K562 (cell line): ENCODE results near the gene ENPP7.

ENCODE experiments used
- CC2D1A ChIP-seq: fragments of 450-650 bp; IDR thresholded peaks from 2 replicates; pipeline ENCODE4 v1.6.1; 2017; ENCODE audit warnings: mild to moderate bottlenecking
- CHD2 ChIP-seq: IDR thresholded peaks from 2 replicates; pipeline ENCODE4 v1.6.1; 2011; ENCODE audit warnings: low read depth, low read length
- HES1 ChIP-seq: fragments of 450-650 bp; IDR thresholded peaks from 2 replicates; pipeline ENCODE4 v1.6.1; 2016; ENCODE audit warnings: low read depth, mild to moderate bottlenecking, moderate library complexity
- MTA3 ChIP-seq: fragments of 450-650 bp; formaldehyde crosslinking; IDR thresholded peaks from 2 replicates; pipeline ENCODE4 v1.6.1; 2017; ENCODE audit warnings: mild to moderate bottlenecking, borderline replicate concordance
- POLR2A ChIP-seq: fragments of 450-650 bp; conservative IDR thresholded peaks from 2 replicates; pipeline ENCODE4 v1.6.1; 2016
- POLR2AphosphoS5 ChIP-seq: IDR thresholded peaks from 2 replicates; pipeline ENCODE4 v1.6.1; 2011; ENCODE audit warnings: mild to moderate bottlenecking, low read depth, low read length, moderate library complexity; ENCODE audit not compliant: control insufficient read depth, insufficient read depth
- PPARD ChIP-seq: fragments of 250-450 bp; sonication (Bioruptor Pico); IDR thresholded peaks from 2 replicates; pipeline ENCODE4 v1.8.0; 2022; ENCODE audit warnings: inconsistent platforms, mild to moderate bottlenecking, moderate library complexity
- RCOR1 ChIP-seq, 2 experiments: IDR thresholded peaks; 2 replicates each; pipeline ENCODE4 v1.6.1; 2012; ENCODE audit warnings: low read depth in 2 of 2, low read length in 2 of 2, borderline replicate concordance in 1 of 2, improper control_type of control experiment in 1 of 2
- RREB1 ChIP-seq: fragments of 250-450 bp; sonication (Bioruptor Pico); IDR thresholded peaks from 2 replicates; pipeline ENCODE4 v1.4.0; 2020
- SP1 ChIP-seq: sonication (generic); formaldehyde crosslinking; IDR thresholded peaks from 2 replicates; pipeline ENCODE4 v1.8.1; 2022; ENCODE audit warnings: mild to moderate bottlenecking, missing genetic modification reagents
- ZBTB33 ChIP-seq: sonication (generic); formaldehyde crosslinking; IDR thresholded peaks from 2 replicates; pipeline ENCODE4 v1.8.1; 2023; ENCODE audit warnings: mild to moderate bottlenecking, missing genetic modification reagents
- ZNF449 ChIP-seq: fragments of 250-450 bp; sonication (Bioruptor Pico); IDR thresholded peaks from 2 replicates; pipeline ENCODE4 v1.8.0; 2022; ENCODE audit warnings: moderate library complexity, mild to moderate bottlenecking, inconsistent platforms

- TF ChIP-seq RREB1 (no peak), RCOR1 (IDR thresholded peaks at IDR 0.05; ENCODE audit: borderline replicate concordance in 1 of 2, low read depth in 2 of 2, low read length in 2 of 2) (no peak), SP1 (CRISPR knock-in tag) (no peak), CHD2 (no peak), MTA3 (no peak), CC2D1A (no peak), HES1 (no peak), ZBTB33 (CRISPR knock-in tag) (no peak), POLR2AphosphoS5 (no peak), PPARD (CRISPR knock-in tag) (no peak), ZNF449 (CRISPR knock-in tag) (no peak), POLR2A (no peak)
These were observed 53.7 kb downstream of the ENPP7 start for GRCh38 chr17:79784353-79785016.
